Tibial artery (tissue), 4 donors: ENCODE measurements around the gene ALG1.

Experiments
- DNase-seq, 2 donors: peaks; one replicate each; pipeline ENCODE4 v3.0.0-alpha.2; 2019
- H3K27ac ChIP-seq, 2 donors: fragments of 200-600 bp; sonication (generic) in 1 of 2; 1 replicate in 1 of 2; 2 replicates in 1 of 2; pipeline ENCODE4 v1.5.1; 2018 to 2019; ENCODE audit warnings: mild to moderate bottlenecking in 1 of 2
- H3K27me3 ChIP-seq, 2 donors: fragments of 200-600 bp; sonication (generic) in 1 of 2; one replicate each; pipeline versions ENCODE4 v1.5.1 to v1.6.0; 2016 to 2019
- H3K36me3 ChIP-seq, 3 donors: fragments of 200-600 bp; sonication (generic) in 2 of 3; one replicate each; pipeline ENCODE4 v1.5.1; 2016 to 2019; ENCODE audit warnings: mild to moderate bottlenecking in 2 of 3
- H3K4me1 ChIP-seq, 4 donors: fragments of 200-600 bp; sonication (generic) in 2 of 4; 1 replicate in 3 of 4; 2 replicates in 1 of 4; pipeline ENCODE4 v1.5.1; 2016 to 2019
- H3K4me3 ChIP-seq, 2 donors: fragments of 200-600 bp; sonication (generic) in 1 of 2; 1 replicate in 1 of 2; 2 replicates in 1 of 2; pipeline ENCODE4 v1.5.1; 2018 to 2019; ENCODE audit warnings: mild to moderate bottlenecking in 2 of 2
- H3K9me3 ChIP-seq, 3 donors: fragments of 200-600 bp; sonication (generic) in 1 of 3; one replicate each; pipeline ENCODE4 v1.5.1; 2016 to 2019
- intact Hi-C: fragments of 100-400 bp; cut with DNase I; formaldehyde crosslinking; loops from one replicate; pipeline ENCODE4 v1.15.0; 2023; ENCODE audit warnings: low total_unique reads
- TF ChIP-seq, protein P1 (sequence below), 2 experiments: fragments of 200-600 bp in 1 of 2; fragments of 450-650 bp in 1 of 2; IDR thresholded peaks; one replicate each; pipeline ENCODE4 v1.5.1; 2017 to 2019; ENCODE audit warnings: antibody characterized with exemption in 2 of 2, mild to moderate bottlenecking in 1 of 2, moderate library complexity in 1 of 2

ALG1 gene

GRCh38 chr16:5060073-5060641, 11.5 kb upstream of the ALG1 start:
- no peaks in the 10 kb centered on the region for H3K9me3 ChIP-seq
- H3K4me1 ChIP-seq = no peaks in the 10 kb centered on the region
- intact Hi-C loops = no loop called here
- no peak for DNase-seq
- no peak overlapping the region for H3K4me3 ChIP-seq
- TF ChIP-seq, protein P1, sequence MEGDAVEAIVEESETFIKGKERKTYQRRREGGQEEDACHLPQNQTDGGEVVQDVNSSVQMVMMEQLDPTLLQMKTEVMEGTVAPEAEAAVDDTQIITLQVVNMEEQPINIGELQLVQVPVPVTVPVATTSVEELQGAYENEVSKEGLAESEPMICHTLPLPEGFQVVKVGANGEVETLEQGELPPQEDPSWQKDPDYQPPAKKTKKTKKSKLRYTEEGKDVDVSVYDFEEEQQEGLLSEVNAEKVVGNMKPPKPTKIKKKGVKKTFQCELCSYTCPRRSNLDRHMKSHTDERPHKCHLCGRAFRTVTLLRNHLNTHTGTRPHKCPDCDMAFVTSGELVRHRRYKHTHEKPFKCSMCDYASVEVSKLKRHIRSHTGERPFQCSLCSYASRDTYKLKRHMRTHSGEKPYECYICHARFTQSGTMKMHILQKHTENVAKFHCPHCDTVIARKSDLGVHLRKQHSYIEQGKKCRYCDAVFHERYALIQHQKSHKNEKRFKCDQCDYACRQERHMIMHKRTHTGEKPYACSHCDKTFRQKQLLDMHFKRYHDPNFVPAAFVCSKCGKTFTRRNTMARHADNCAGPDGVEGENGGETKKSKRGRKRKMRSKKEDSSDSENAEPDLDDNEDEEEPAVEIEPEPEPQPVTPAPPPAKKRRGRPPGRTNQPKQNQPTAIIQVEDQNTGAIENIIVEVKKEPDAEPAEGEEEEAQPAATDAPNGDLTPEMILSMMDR (IDR thresholded peaks at IDR 0.05) = no peak
- H3K27me3 ChIP-seq = peaks cover 0 to 23% of the 10 kb centered on the region in 2 donors
- no peak overlapping the region for H3K27ac ChIP-seq
- no peaks in the 10 kb centered on the region for H3K36me3 ChIP-seq

DNA sequence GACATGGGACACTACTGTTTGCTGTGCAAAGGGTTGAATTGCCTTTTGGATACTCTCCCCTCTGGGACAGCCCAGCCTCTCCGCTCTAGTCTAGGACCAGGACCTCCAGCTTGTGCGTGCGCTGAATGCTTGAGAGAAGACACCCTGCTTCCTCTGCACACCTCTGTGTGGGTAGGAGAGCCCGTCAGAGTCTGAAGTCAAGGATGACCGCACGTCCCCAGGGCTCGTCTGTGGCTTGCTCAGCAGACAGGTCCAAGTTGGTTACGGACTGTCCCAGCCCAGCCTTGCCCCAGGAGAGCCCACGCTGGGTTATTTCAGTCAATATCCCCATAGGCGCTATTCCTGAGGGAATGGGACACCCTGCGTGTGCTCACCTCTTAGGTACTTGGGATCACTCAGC, 9.6 kb upstream of the ALG1 start:
- no peak for DNase-seq
- TF ChIP-seq, protein P1 (IDR thresholded peaks at IDR 0.05) = no peak
- intact Hi-C loops = no loop called here
- Histone ChIP-seq H3K36me3 (no peaks in the 10 kb centered on the region), H3K27ac (no peak overlapping the region), H3K27me3 (peaks cover 0 to 23% of the 10 kb centered on the region in 2 donors), H3K4me3 (no peak overlapping the region), H3K4me1 (no peaks in the 10 kb centered on the region), H3K9me3 (no peaks in the 10 kb centered on the region)

- intact Hi-C loops = no loop called here
Observed at GRCh38 chr16:5062790-5063765, 8.6 kb upstream of the ALG1 start.

GRCh38 chr16:5064915-5065314, 6.7 kb upstream of the ALG1 start:
- TF ChIP-seq, protein P1 (IDR thresholded peaks at IDR 0.05) = no peak
- Histone ChIP-seq H3K27me3 (peaks cover 0 to 10% of the 10 kb centered on the region in 2 donors), H3K4me1 (no peaks in the 10 kb centered on the region), H3K4me3 (no peak overlapping the region), H3K9me3 (no peaks in the 10 kb centered on the region), H3K27ac (no peak overlapping the region), H3K36me3 (no peaks in the 10 kb centered on the region)
- intact Hi-C loops = no loop called here
- no peak for DNase-seq

More at GRCh38 chr16:5062790-5063765, 8.6 kb upstream of the ALG1 start:
- no peak overlapping the region for H3K27ac ChIP-seq
- peaks cover 0 to 23% of the 10 kb centered on the region in 2 donors for H3K27me3 ChIP-seq
- no peak for DNase-seq
- no peak overlapping the region for H3K4me3 ChIP-seq
- TF ChIP-seq, protein P1 (IDR thresholded peaks at IDR 0.05) = no peak
- no peaks in the 10 kb centered on the region for H3K9me3 ChIP-seq
- H3K4me1 ChIP-seq = no peaks in the 10 kb centered on the region
- H3K36me3 ChIP-seq = no peaks in the 10 kb centered on the region

- no peaks in the 10 kb centered on the region for H3K36me3 ChIP-seq
- H3K4me1 ChIP-seq = no peaks in the 10 kb centered on the region
- H3K4me3 ChIP-seq = no peak overlapping the region
- no peaks in the 10 kb centered on the region for H3K9me3 ChIP-seq
- no peak overlapping the region for H3K27ac ChIP-seq
- DNase-seq = no peak
- peaks cover 0 to 6% of the 10 kb centered on the region in 2 donors for H3K27me3 ChIP-seq
- TF ChIP-seq, protein P1 (IDR thresholded peaks at IDR 0.05) = no peak
- intact Hi-C loops = no loop called here
Observed at GRCh38 chr16:5065326-5065725, 6.3 kb upstream of the ALG1 start.
